Activated CD8-positive, alpha-beta memory T cell treated with anti-CD3 and anti-CD28 coated beads for 24 hours (primary cell): ENCODE results near the gene CTSO.
A peak's percentile ranks its signal among the peaks of the same experiment; 100 is the strongest.

Experiments used
- DNase-seq: peaks from one replicate; pipeline ENCODE4 v3.0.0-alpha.2; 2020

The CTSO gene

GRCh38 chr4:155953151-155954117 lies at the start of gene CTSO:
CTSO (minus strand) TSS chr4:155953866; CDS start chr4:155953847, 19 bp downstream.
- DNase-seq, result peak; percentile 90

- no peak for DNase-seq
These were observed 46.8 kb upstream of the CTSO start for GRCh38 chr4:156000491-156000890.

- no peak for DNase-seq
These were observed 46.1 kb upstream of the CTSO start for GRCh38 chr4:155999725-156000124.

GRCh38 chr4:155995069-155995468 lies 41.4 kb upstream of the CTSO start:
- no peak for DNase-seq

- DNase-seq, result no peak
These were observed 30.6 kb upstream of the CTSO start for GRCh38 chr4:155984106-155984797.

- no peak for DNase-seq
These were observed 29.2 kb upstream of the CTSO start for GRCh38 chr4:155982736-155983385.

GRCh38 chr4:155978810-155979209 lies 25.1 kb upstream of the CTSO start:
- no peak for DNase-seq

- DNase-seq, result no peak
These were observed 21.8 kb upstream of the CTSO start for GRCh38 chr4:155975511-155975910.

GRCh38 chr4:155974996-155975395 lies 21.3 kb upstream of the CTSO start:
- DNase-seq, result no peak

- DNase-seq, result no peak
These were observed 20.7 kb upstream of the CTSO start for GRCh38 chr4:155974476-155974749.

- DNase-seq, result no peak
These were observed 20.2 kb upstream of the CTSO start for GRCh38 chr4:155973639-155974475.

GRCh38 chr4:155972098-155972497 lies 18.4 kb upstream of the CTSO start:
- DNase-seq, result no peak

GRCh38 chr4:155966731-155967395 lies 13.2 kb upstream of the CTSO start:
- no peak for DNase-seq

- DNase-seq, result no peak
These were observed 12.5 kb upstream of the CTSO start for GRCh38 chr4:155966171-155966570.

- no peak for DNase-seq
These were observed 10.6 kb upstream of the CTSO start for GRCh38 chr4:155964016-155964891.

GRCh38 chr4:155962767-155963166 lies 9.1 kb upstream of the CTSO start:
- DNase-seq, result no peak

- no peak for DNase-seq
These were observed 7.9 kb upstream of the CTSO start for GRCh38 chr4:155961575-155961974.

- DNase-seq, result no peak
These were observed 6.9 kb upstream of the CTSO start for GRCh38 chr4:155960522-155960921.

GRCh38 chr4:155959417-155959816 lies 5.8 kb upstream of the CTSO start:
- DNase-seq, result no peak

- DNase-seq, result no peak
These were observed 2.8 kb upstream of the CTSO start for GRCh38 chr4:155956461-155956860.

GRCh38 chr4:155954939-155955338 lies 1.3 kb upstream of the CTSO start:
- no peak for DNase-seq
